ENCODE results near the gene IFT172.

Gene IFT172

DNA sequence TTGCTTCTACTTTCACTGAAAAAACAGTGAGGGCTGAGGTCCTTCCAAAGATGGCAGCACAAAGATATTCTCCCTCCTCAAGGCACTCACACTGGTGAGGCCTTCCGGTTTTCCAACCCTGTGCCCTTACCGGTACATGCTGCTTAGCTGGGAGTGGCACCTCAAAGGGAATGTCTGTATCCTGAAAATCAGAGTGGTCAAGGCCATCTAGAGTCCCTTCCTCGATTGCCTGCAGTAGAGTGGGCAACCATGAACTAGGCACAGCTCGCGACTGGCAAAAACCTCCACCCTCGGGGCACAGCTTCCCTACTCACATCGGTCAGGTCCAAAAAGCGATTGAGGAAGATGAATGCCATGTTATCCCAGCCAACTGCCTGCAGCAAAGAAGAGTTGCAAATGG is 43.9 kb downstream of the IFT172 start:
- no peak for TF ChIP-seq SPI1 (IDR thresholded peaks at IDR 0.05; ENCODE audit: borderline replicate concordance, low read depth)
- no peak for TF ChIP-seq GABPA (IDR thresholded peaks at IDR 0.05; ENCODE audit: low read depth)
- TF ChIP-seq, protein P1, sequence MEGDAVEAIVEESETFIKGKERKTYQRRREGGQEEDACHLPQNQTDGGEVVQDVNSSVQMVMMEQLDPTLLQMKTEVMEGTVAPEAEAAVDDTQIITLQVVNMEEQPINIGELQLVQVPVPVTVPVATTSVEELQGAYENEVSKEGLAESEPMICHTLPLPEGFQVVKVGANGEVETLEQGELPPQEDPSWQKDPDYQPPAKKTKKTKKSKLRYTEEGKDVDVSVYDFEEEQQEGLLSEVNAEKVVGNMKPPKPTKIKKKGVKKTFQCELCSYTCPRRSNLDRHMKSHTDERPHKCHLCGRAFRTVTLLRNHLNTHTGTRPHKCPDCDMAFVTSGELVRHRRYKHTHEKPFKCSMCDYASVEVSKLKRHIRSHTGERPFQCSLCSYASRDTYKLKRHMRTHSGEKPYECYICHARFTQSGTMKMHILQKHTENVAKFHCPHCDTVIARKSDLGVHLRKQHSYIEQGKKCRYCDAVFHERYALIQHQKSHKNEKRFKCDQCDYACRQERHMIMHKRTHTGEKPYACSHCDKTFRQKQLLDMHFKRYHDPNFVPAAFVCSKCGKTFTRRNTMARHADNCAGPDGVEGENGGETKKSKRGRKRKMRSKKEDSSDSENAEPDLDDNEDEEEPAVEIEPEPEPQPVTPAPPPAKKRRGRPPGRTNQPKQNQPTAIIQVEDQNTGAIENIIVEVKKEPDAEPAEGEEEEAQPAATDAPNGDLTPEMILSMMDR (IDR thresholded peaks at IDR 0.05; ENCODE audit: insufficient read depth, low read length): no peak
- H3K27ac ChIP-seq (replicated peaks): no peak overlapping the region
- no peak overlapping the region for H3K4me3 ChIP-seq (replicated peaks; ENCODE audit: insufficient read depth, low read length)
- no peaks in the 10 kb centered on the region for H3K27me3 ChIP-seq (ENCODE audit: insufficient read depth, poor library complexity, severe bottlenecking)
- DNase-seq (ENCODE audit: low read depth in 1 of 2, low spot score in 1 of 2): no peak

DNA sequence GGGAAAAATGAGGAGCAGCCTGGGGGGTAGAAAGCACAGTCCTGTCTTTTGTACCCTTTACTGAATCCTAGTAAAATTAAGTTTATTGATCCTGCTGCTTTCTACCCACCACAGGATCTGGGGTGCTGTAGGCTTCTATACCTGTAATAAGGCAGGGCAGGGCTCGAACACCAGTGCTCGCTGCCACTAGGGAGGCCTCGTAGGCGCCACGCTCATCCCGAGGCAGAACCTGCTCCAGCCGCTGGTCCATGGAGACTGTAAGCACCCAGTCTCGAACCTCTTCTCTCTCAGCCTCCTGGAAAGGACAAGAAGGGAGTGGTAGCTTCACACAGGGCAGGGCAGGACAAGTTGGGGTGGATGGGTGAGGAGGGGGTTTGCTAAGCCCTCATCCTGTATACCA is 44.4 kb downstream of the IFT172 start:
- TF ChIP-seq GABPA (IDR thresholded peaks at IDR 0.05; ENCODE audit: low read depth) (no peak), SPI1 (IDR thresholded peaks at IDR 0.05; ENCODE audit: borderline replicate concordance, low read depth) (no peak), POLR2AphosphoS5 (IDR thresholded peaks at IDR 0.05; ENCODE audit: low read depth) (no peak)
- TF ChIP-seq, protein P1 (IDR thresholded peaks at IDR 0.05; ENCODE audit: insufficient read depth, low read length): no peak
- TF ChIP-seq, protein P2, sequence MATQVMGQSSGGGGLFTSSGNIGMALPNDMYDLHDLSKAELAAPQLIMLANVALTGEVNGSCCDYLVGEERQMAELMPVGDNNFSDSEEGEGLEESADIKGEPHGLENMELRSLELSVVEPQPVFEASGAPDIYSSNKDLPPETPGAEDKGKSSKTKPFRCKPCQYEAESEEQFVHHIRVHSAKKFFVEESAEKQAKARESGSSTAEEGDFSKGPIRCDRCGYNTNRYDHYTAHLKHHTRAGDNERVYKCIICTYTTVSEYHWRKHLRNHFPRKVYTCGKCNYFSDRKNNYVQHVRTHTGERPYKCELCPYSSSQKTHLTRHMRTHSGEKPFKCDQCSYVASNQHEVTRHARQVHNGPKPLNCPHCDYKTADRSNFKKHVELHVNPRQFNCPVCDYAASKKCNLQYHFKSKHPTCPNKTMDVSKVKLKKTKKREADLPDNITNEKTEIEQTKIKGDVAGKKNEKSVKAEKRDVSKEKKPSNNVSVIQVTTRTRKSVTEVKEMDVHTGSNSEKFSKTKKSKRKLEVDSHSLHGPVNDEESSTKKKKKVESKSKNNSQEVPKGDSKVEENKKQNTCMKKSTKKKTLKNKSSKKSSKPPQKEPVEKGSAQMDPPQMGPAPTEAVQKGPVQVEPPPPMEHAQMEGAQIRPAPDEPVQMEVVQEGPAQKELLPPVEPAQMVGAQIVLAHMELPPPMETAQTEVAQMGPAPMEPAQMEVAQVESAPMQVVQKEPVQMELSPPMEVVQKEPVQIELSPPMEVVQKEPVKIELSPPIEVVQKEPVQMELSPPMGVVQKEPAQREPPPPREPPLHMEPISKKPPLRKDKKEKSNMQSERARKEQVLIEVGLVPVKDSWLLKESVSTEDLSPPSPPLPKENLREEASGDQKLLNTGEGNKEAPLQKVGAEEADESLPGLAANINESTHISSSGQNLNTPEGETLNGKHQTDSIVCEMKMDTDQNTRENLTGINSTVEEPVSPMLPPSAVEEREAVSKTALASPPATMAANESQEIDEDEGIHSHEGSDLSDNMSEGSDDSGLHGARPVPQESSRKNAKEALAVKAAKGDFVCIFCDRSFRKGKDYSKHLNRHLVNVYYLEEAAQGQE (IDR thresholded peaks at IDR 0.05; ENCODE audit: insufficient replicate concordance, low read depth): no peak
- Histone ChIP-seq H3K27me3 (ENCODE audit: insufficient read depth, poor library complexity, severe bottlenecking) (no peaks in the 10 kb centered on the region), H3K27ac (replicated peaks) (no peak overlapping the region), H3K4me3 (replicated peaks; ENCODE audit: insufficient read depth, low read length) (no peak overlapping the region)
- no peak for DNase-seq (ENCODE audit: low read depth in 1 of 2, low spot score in 1 of 2)

DNA sequence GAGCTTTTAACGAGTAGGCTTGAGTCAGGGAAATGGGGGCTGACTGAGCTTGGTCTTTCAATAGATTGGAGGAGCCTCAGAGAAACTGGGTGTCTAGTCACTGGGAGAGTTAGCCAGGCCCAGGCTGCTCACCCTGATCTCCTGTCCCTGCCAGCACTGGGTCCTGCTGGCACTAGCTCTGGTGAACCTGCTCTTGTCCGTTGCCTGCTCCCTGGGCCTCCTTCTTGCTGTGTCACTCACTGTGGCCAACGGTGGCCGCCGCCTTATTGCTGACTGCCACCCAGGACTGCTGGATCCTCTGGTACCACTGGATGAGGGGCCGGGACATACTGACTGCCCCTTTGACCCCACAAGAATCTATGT is 46.6 kb downstream of the IFT172 start:
- no peak for DNase-seq (ENCODE audit: low read depth in 1 of 2, low spot score in 1 of 2)
- Histone ChIP-seq H3K27ac (replicated peaks) (no peak overlapping the region), H3K4me3 (replicated peaks; ENCODE audit: insufficient read depth, low read length) (no peak overlapping the region), H3K27me3 (ENCODE audit: insufficient read depth, poor library complexity, severe bottlenecking) (no peaks in the 10 kb centered on the region)
- TF ChIP-seq GABPA (IDR thresholded peaks at IDR 0.05; ENCODE audit: low read depth) (no peak), SPI1 (IDR thresholded peaks at IDR 0.05; ENCODE audit: borderline replicate concordance, low read depth) (no peak)
- TF ChIP-seq, protein P2 (IDR thresholded peaks at IDR 0.05; ENCODE audit: insufficient replicate concordance, low read depth): no peak

DNA sequence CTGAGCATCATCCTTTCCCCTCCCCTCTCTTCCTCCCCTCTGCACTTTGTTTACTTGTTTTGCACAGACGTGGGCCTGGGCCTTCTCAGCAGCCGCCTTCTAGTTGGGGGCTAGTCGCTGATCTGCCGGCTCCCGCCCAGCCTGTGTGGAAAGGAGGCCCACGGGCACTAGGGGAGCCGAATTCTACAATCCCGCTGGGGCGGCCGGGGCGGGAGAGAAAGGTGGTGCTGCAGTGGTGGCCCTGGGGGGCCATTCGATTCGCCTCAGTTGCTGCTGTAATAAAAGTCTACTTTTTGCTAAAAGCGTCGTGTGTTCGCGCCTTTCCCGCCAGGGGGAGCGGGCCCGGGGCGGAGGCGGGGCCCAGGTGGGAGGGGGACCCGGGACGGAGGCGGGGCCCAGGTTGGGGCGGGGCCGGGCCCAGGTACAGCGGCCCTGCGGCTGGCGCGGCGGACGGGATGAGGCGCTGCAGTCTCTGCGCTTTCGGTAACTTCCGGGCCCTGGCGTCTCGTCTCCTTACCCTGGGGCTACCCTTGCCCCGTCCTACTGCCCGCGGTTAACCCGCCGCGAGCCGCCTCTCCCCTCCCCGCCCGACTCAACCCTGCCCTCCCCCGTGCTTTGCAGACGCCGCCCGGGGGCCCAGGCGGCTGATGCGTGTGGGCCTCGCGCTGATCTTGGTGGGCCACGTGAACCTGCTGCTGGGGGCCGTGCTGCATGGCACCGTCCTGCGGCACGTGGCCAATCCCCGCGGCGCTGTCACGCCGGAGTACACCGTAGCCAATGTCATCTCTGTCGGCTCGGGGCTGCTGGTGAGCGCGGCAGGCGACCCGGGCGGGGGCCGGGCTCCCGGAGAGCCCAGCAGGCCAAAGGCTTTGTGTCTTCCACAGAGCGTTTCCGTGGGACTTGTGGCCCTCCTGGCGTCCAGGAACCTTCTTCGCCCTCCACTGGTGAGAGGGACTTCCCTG is 47.3 kb downstream of the IFT172 start, which contains the start of gene KRTCAP3:
Gene KRTCAP3 (plus strand): TSS at position 424 of the 962 bp plus-strand sequence. CDS start 32 bp downstream, at position 456.
- no peak within 1 kb of the TSS for H3K4me3 ChIP-seq (replicated peaks; ENCODE audit: insufficient read depth, low read length)
- TF ChIP-seq, protein P2 (IDR thresholded peaks at IDR 0.05; ENCODE audit: insufficient replicate concordance, low read depth): no peak
- TF ChIP-seq, protein P1 (IDR thresholded peaks at IDR 0.05; ENCODE audit: insufficient read depth, low read length): no peak
- TF ChIP-seq SPI1 (IDR thresholded peaks at IDR 0.05; ENCODE audit: borderline replicate concordance, low read depth) (no peak), GABPA (IDR thresholded peaks at IDR 0.05; ENCODE audit: low read depth) (no peak), POLR2AphosphoS5 (IDR thresholded peaks at IDR 0.05; ENCODE audit: low read depth) (no peak; the same call in 1 of the 2 replicates)
- no peaks in the 10 kb centered on the region for H3K27me3 ChIP-seq (ENCODE audit: insufficient read depth, poor library complexity, severe bottlenecking)
- no peak within 1 kb of the TSS for H3K27ac ChIP-seq (replicated peaks)
- no peak for DNase-seq (ENCODE audit: low read depth in 1 of 2, low spot score in 1 of 2)
